WTC11 (cell line): ENCODE measurements around the gene TBC1D4. TPM values are rescaled to one million over a fixed set of nuclear protein-coding genes. Genes with fewer than 3 reads are reported as not detected.

Experiments
- ATAC-seq: fragments of 200-7000 bp; cut with Tn5 transposase; 2 replicates; pipeline ENCODE4 v1.10.0; 2021; ENCODE audit warnings: mild to moderate bottlenecking, moderate library complexity
- CTCF ChIA-PET: fragments of 300-600 bp; sonication (Branson Sonifier 250); formaldehyde crosslinking; loops from one replicate; lab custom pipeline; 2021; ENCODE audit warnings: antibody characterized with exemption; lab: Charles Lee
- POLR2A ChIA-PET: fragments of 350-600 bp; sonication (Branson Sonifier 250); formaldehyde crosslinking; loops from one replicate; lab custom pipeline; 2021; ENCODE audit warnings: antibody characterized with exemption; lab: Charles Lee
- DNase-seq: peaks from one replicate; pipeline ENCODE4 v3.0.0; 2021; ENCODE audit warnings: low spot score
- H3K27ac Mint-ChIP-seq: 2 replicates; pipeline ENCODE4 v1.8.0; 2021; ENCODE audit warnings: mixed read lengths
- H3K27me3 Mint-ChIP-seq: 2 replicates; pipeline ENCODE4 v1.8.0; 2021; ENCODE audit warnings: low read depth, mild to moderate bottlenecking, moderate library complexity, mixed read lengths
- H3K36me3 Mint-ChIP-seq: 2 replicates; pipeline ENCODE4 v1.8.0; 2021; ENCODE audit warnings: mixed read lengths
- H3K4me1 Mint-ChIP-seq: 2 replicates; pipeline ENCODE4 v1.8.0; 2022; ENCODE audit warnings: mixed read lengths
- H3K4me3 Mint-ChIP-seq: 2 replicates; pipeline ENCODE4 v1.8.0; 2021; ENCODE audit warnings: mild to moderate bottlenecking, moderate library complexity, mixed read lengths
- H3K9me3 Mint-ChIP-seq: 2 replicates; pipeline ENCODE4 v1.8.0; 2021; ENCODE audit warnings: mixed read lengths
- GRHL2 ChIP-seq: fragments of 250-450 bp; sonication (Bioruptor Pico); IDR thresholded peaks from 2 replicates; pipeline ENCODE4 v1.8.0; 2022; ENCODE audit warnings: mild to moderate bottlenecking, moderate library complexity; ENCODE audit not compliant: insufficient replicate concordance, severe bottlenecking
- GTF2I ChIP-seq: fragments of 250-450 bp; sonication (Bioruptor Pico); conservative IDR thresholded peaks from 2 replicates; pipeline ENCODE4 v1.4.0; 2021; ENCODE audit warnings: mild to moderate bottlenecking
- HMGA2 ChIP-seq: fragments of 250-450 bp; sonication (Bioruptor Pico); IDR thresholded peaks from 2 replicates; pipeline ENCODE4 v1.4.0; 2021; ENCODE audit warnings: mild to moderate bottlenecking, moderate library complexity
- IRF2 ChIP-seq: sonication (generic); formaldehyde crosslinking; IDR thresholded peaks from 2 replicates; pipeline ENCODE4 v1.8.0; 2022; ENCODE audit warnings: low read depth, missing genetic modification reagents, borderline replicate concordance
- MYBL2 ChIP-seq: sonication (generic); formaldehyde crosslinking; IDR thresholded peaks from 2 replicates; pipeline ENCODE4 v1.8.1; 2023; ENCODE audit warnings: mild to moderate bottlenecking, moderate library complexity, missing genetic modification reagents
- NFYB ChIP-seq: sonication (generic); formaldehyde crosslinking; conservative IDR thresholded peaks from 2 replicates; pipeline ENCODE4 v1.8.0; 2022; ENCODE audit warnings: low read depth, missing genetic modification reagents
- NR3C1 ChIP-seq: sonication (generic); formaldehyde crosslinking; conservative IDR thresholded peaks from 2 replicates; pipeline ENCODE4 v1.8.1; 2023; ENCODE audit warnings: low read depth, mild to moderate bottlenecking, missing genetic modification reagents
- RORB ChIP-seq: fragments of 250-450 bp; sonication (Bioruptor Pico); IDR thresholded peaks from 2 replicates; pipeline ENCODE4 v1.9.0; 2021; ENCODE audit warnings: mild to moderate bottlenecking
- SMAD4 ChIP-seq: sonication (generic); formaldehyde crosslinking; IDR thresholded peaks from 2 replicates; pipeline ENCODE4 v1.8.0; 2022; ENCODE audit warnings: mild to moderate bottlenecking, missing genetic modification reagents
- TEAD1 ChIP-seq: sonication (generic); formaldehyde crosslinking; IDR thresholded peaks from 2 replicates; pipeline ENCODE4 v1.8.0; 2022; ENCODE audit warnings: mild to moderate bottlenecking, missing genetic modification reagents
- TEAD4 ChIP-seq: sonication (generic); formaldehyde crosslinking; IDR thresholded peaks from 2 replicates; pipeline ENCODE4 v1.8.0; 2022; ENCODE audit warnings: mild to moderate bottlenecking, missing genetic modification reagents
- ZNF232 ChIP-seq: sonication (generic); formaldehyde crosslinking; IDR thresholded peaks from 2 replicates; pipeline ENCODE4 v1.8.0; 2022; ENCODE audit warnings: mild to moderate bottlenecking, missing genetic modification reagents
- ZNF263 ChIP-seq: sonication (generic); formaldehyde crosslinking; IDR thresholded peaks from 2 replicates; pipeline ENCODE4 v1.8.1; 2022; ENCODE audit warnings: low read depth, mild to moderate bottlenecking, moderate library complexity, missing genetic modification reagents
- ZNF416 ChIP-seq: fragments of 250-450 bp; sonication (Bioruptor Pico); IDR thresholded peaks from 2 replicates; pipeline ENCODE4 v1.9.0; 2021; ENCODE audit warnings: mild to moderate bottlenecking, inconsistent platforms
- total RNA-seq: library from RNA; stranded (reverse); gene quantifications from 3 replicates; pipeline ENCODE4 v1.2.3, GENCODE V29; 2021
- TF ChIP-seq, protein P1 (sequence below): fragments of 250-450 bp; sonication (Bioruptor Pico); conservative IDR thresholded peaks from 2 replicates; pipeline ENCODE4 v1.9.0; 2021; ENCODE audit warnings: mild to moderate bottlenecking
- TF ChIP-seq, protein P2 (sequence below): sonication (generic); formaldehyde crosslinking; IDR thresholded peaks from 2 replicates; pipeline ENCODE4 v1.8.1; 2023; ENCODE audit warnings: mild to moderate bottlenecking, missing genetic modification reagents
- TF ChIP-seq, protein P3 (sequence below): fragments of 250-450 bp; sonication (Bioruptor Pico); IDR thresholded peaks from 2 replicates; pipeline ENCODE4 v1.9.0; 2021; ENCODE audit warnings: mild to moderate bottlenecking, borderline replicate concordance
- TF ChIP-seq, protein P4 (sequence below): fragments of 200-600 bp; IDR thresholded peaks from 2 replicates; pipeline ENCODE4 v1.8.0; 2022; ENCODE audit warnings: antibody characterized with exemption
- TF ChIP-seq, protein P5 (sequence below): fragments of 250-450 bp; sonication (Bioruptor Pico); IDR thresholded peaks from 2 replicates; pipeline ENCODE4 v1.9.0; 2021; ENCODE audit warnings: mild to moderate bottlenecking

Gene TBC1D4
- total RNA-seq, 1 experiment from 2014 or later = 37.1 TPM

DNA sequence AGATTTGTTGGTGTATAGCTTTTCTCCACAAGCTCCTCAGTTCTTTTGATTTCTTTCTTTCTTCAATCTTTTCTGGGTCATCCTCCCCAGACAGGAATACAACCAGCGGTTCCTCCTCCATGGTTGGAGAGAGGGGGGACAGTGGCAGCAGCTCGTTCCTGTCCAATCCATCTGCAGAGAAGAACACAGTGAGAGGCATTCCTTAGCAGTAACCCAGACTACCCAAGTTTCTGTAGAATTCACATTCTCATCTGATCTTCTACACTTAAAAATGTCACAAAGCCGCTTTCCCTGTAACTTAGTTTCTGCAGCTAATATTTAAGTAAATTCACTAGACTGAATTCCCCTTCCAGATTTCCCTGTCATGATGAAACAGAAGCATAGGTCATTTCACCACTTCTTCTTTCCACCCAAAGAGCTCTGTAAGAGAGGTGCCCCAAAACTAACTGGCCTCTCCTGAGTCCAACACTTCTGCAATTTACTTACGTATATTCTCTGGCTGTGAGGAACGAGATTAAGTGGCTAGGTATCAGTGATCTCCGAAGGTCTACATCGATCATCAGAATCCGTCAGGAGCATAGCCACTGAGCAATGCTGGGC is 171.9 kb downstream of the TBC1D4 start:
- H3K9me3 Mint-ChIP-seq = no peaks in the 10 kb centered on the region
- DNase-seq = no peak
- TF ChIP-seq TEAD4 (no peak), SMAD4 (no peak), ZNF263 (CRISPR knock-in tag) (no peak), GTF2I (CRISPR knock-in tag) (no peak), RORB (CRISPR knock-in tag) (no peak), NFYB (no peak), TEAD1 (no peak), ZNF232 (CRISPR knock-in tag) (no peak), IRF2 (CRISPR knock-in tag) (no peak), MYBL2 (no peak), GRHL2 (CRISPR knock-in tag) (no peak), ZNF416 (CRISPR knock-in tag) (no peak), HMGA2 (no peak), NR3C1 (CRISPR knock-in tag) (no peak)
- TF ChIP-seq, protein P1, sequence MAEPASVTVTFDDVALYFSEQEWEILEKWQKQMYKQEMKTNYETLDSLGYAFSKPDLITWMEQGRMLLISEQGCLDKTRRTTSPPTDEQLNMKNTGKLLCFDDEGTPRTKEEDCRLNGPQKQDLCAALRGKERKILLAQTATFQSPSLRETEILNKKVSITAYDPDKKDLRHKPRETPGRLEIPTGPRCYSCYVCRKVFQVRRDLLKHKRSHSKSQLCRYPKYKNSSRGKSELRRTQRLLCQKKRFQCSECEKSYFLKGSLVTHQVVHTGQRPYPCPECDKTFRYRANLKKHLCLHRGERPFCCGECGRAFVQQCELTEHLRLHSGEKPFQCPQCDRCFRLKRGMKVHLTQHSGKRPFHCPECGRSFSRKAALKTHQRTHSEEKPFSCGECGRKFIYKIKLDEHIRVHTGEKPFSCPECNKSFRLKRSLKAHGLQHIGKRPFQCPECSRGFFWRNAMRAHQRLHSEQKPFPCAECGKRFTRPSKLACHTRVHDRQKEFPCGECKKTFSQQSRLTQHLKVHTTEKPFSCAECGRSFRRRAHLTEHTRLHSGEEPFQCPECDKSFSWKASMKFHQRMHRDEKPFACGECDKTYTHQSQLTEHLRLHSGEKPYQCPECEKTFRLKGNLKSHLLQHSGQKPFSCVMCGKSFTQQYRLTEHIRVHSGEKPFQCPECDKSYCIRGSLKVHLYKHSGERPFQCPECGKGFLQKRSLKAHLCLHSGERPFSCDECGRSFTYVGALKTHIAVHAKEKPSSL (CRISPR knock-in tag) = no peak
- TF ChIP-seq, protein P2, sequence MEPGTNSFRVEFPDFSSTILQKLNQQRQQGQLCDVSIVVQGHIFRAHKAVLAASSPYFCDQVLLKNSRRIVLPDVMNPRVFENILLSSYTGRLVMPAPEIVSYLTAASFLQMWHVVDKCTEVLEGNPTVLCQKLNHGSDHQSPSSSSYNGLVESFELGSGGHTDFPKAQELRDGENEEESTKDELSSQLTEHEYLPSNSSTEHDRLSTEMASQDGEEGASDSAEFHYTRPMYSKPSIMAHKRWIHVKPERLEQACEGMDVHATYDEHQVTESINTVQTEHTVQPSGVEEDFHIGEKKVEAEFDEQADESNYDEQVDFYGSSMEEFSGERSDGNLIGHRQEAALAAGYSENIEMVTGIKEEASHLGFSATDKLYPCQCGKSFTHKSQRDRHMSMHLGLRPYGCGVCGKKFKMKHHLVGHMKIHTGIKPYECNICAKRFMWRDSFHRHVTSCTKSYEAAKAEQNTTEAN = no peak
- TF ChIP-seq, protein P3, sequence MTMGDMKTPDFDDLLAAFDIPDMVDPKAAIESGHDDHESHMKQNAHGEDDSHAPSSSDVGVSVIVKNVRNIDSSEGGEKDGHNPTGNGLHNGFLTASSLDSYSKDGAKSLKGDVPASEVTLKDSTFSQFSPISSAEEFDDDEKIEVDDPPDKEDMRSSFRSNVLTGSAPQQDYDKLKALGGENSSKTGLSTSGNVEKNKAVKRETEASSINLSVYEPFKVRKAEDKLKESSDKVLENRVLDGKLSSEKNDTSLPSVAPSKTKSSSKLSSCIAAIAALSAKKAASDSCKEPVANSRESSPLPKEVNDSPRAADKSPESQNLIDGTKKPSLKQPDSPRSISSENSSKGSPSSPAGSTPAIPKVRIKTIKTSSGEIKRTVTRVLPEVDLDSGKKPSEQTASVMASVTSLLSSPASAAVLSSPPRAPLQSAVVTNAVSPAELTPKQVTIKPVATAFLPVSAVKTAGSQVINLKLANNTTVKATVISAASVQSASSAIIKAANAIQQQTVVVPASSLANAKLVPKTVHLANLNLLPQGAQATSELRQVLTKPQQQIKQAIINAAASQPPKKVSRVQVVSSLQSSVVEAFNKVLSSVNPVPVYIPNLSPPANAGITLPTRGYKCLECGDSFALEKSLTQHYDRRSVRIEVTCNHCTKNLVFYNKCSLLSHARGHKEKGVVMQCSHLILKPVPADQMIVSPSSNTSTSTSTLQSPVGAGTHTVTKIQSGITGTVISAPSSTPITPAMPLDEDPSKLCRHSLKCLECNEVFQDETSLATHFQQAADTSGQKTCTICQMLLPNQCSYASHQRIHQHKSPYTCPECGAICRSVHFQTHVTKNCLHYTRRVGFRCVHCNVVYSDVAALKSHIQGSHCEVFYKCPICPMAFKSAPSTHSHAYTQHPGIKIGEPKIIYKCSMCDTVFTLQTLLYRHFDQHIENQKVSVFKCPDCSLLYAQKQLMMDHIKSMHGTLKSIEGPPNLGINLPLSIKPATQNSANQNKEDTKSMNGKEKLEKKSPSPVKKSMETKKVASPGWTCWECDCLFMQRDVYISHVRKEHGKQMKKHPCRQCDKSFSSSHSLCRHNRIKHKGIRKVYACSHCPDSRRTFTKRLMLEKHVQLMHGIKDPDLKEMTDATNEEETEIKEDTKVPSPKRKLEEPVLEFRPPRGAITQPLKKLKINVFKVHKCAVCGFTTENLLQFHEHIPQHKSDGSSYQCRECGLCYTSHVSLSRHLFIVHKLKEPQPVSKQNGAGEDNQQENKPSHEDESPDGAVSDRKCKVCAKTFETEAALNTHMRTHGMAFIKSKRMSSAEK = no peak
- TF ChIP-seq, protein P4, sequence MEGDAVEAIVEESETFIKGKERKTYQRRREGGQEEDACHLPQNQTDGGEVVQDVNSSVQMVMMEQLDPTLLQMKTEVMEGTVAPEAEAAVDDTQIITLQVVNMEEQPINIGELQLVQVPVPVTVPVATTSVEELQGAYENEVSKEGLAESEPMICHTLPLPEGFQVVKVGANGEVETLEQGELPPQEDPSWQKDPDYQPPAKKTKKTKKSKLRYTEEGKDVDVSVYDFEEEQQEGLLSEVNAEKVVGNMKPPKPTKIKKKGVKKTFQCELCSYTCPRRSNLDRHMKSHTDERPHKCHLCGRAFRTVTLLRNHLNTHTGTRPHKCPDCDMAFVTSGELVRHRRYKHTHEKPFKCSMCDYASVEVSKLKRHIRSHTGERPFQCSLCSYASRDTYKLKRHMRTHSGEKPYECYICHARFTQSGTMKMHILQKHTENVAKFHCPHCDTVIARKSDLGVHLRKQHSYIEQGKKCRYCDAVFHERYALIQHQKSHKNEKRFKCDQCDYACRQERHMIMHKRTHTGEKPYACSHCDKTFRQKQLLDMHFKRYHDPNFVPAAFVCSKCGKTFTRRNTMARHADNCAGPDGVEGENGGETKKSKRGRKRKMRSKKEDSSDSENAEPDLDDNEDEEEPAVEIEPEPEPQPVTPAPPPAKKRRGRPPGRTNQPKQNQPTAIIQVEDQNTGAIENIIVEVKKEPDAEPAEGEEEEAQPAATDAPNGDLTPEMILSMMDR = no peak
- TF ChIP-seq, protein P5, sequence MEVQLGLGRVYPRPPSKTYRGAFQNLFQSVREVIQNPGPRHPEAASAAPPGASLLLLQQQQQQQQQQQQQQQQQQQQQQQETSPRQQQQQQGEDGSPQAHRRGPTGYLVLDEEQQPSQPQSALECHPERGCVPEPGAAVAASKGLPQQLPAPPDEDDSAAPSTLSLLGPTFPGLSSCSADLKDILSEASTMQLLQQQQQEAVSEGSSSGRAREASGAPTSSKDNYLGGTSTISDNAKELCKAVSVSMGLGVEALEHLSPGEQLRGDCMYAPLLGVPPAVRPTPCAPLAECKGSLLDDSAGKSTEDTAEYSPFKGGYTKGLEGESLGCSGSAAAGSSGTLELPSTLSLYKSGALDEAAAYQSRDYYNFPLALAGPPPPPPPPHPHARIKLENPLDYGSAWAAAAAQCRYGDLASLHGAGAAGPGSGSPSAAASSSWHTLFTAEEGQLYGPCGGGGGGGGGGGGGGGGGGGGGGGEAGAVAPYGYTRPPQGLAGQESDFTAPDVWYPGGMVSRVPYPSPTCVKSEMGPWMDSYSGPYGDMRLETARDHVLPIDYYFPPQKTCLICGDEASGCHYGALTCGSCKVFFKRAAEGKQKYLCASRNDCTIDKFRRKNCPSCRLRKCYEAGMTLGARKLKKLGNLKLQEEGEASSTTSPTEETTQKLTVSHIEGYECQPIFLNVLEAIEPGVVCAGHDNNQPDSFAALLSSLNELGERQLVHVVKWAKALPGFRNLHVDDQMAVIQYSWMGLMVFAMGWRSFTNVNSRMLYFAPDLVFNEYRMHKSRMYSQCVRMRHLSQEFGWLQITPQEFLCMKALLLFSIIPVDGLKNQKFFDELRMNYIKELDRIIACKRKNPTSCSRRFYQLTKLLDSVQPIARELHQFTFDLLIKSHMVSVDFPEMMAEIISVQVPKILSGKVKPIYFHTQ = no peak
- peaks cover 8% of the 10 kb centered on the region for H3K4me1 Mint-ChIP-seq
- no peak overlapping the region for H3K4me3 Mint-ChIP-seq
- H3K27ac Mint-ChIP-seq = no peak overlapping the region
- no peaks in the 10 kb centered on the region for H3K27me3 Mint-ChIP-seq
- ATAC-seq = no peak
- POLR2A ChIA-PET = no interaction called here
- CTCF ChIA-PET = no interaction called here
- peaks cover 24% of the 10 kb centered on the region for H3K36me3 Mint-ChIP-seq
